Brain microvascular endothelial cell (primary cell): ENCODE measurements around the gene PLAAT3.
"Not testable (repeated sequence)": the region's sequence is repeated elsewhere in the genome, so short reads cannot be mapped to it uniquely, and the experiment has no call there.

Experiments used
- DNase-seq: peaks from one replicate; pipeline ENCODE4 v3.0.0-alpha.2; 2020
- H3K27ac ChIP-seq: fragments of 250-450 bp; sonication (Bioruptor Pico); 2 replicates; pipeline ENCODE4 v1.5.1; 2020; ENCODE audit warnings: mild to moderate bottlenecking, moderate library complexity
- H3K27me3 ChIP-seq: fragments of 250-450 bp; sonication (Bioruptor Pico); replicated peaks from 2 replicates; pipeline ENCODE4 v1.5.1; 2020; ENCODE audit warnings: mild to moderate bottlenecking
- H3K36me3 ChIP-seq: fragments of 250-450 bp; sonication (Bioruptor Pico); replicated peaks from 2 replicates; pipeline ENCODE4 v1.5.1; 2020; ENCODE audit warnings: mild to moderate bottlenecking
- H3K4me3 ChIP-seq: 2 replicates; pipeline ENCODE4 v1.5.1; 2011; ENCODE audit warnings: low read depth, mild to moderate bottlenecking, control low read depth, low read length, moderate library complexity
- CTCF ChIP-seq: IDR thresholded peaks from 2 replicates; pipeline ENCODE4 v1.5.1; 2011; ENCODE audit warnings: low read depth, mild to moderate bottlenecking, moderate library complexity, low read length, control low read depth, inconsistent platforms; ENCODE audit errors: missing control alignments
- in situ Hi-C: cut with HindIII; loops from 2 replicates; pipeline ENCODE4 v1.10.0; 2017; ENCODE audit warnings: low sequenced_read_pairs, low pct_ligation_motif_present

Gene PLAAT3

DNA sequence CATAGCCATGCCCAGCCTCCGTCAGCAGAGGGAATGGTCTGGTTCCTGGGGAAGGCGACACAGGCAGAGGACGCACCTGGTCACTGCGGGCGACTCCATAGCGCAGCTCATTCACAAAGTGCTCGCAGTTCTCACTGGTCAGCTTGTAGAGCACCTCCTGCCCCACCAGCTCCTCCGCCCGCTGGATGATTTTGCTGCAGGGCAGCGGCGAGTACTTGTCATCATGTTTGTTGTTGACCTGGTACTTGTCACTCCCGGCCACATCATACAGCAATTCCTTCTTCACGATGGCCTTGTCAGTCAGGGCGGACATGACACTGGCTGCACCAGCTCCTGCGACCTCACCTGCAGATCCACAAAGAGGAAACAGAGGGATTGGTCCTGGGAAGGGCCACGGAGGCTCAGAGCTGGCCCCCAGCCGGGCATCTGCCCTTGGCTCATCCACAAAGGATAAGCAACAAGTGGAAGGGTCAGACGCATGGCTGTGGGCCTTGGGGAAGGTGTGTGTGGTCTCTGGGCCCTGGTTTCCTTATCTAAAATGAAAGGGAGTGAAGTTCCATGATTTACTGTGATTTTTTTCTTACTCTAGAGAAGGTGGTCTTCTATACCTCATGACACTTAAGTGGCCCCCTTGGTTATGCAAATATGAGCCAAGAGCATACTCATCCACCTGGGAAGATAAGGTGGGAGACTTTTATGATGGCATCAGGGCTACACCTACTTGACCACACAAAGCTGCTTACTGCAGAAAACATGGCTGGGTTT is 24.0 kb downstream of the PLAAT3 start:
- no peak for DNase-seq
- in situ Hi-C loops = no loop called here
- TF ChIP-seq CTCF = no peak
- no peaks in the 10 kb centered on the region for H3K27me3 ChIP-seq
- H3K27ac ChIP-seq = no peak overlapping the region
- H3K4me3 ChIP-seq = no peak overlapping the region
- no peaks in the 10 kb centered on the region for H3K36me3 ChIP-seq

- Histone ChIP-seq H3K27ac (no peak overlapping the region), H3K4me3 (no peak overlapping the region), H3K36me3 (no peaks in the 10 kb centered on the region), H3K27me3 (no peaks in the 10 kb centered on the region)
- TF ChIP-seq CTCF = no peak
- DNase-seq = no peak
- in situ Hi-C loops = no loop called here
Observed at GRCh38 chr11:63589000-63589399, 25.2 kb downstream of the PLAAT3 start.

- in situ Hi-C loops = no loop called here
- no peaks in the 10 kb centered on the region for H3K36me3 ChIP-seq
- TF ChIP-seq CTCF = no peak
- no peak overlapping the region for H3K27ac ChIP-seq
- no peak for DNase-seq
- no peaks in the 10 kb centered on the region for H3K27me3 ChIP-seq
- H3K4me3 ChIP-seq = no peak overlapping the region
Observed at GRCh38 chr11:63586451-63587166, 27.6 kb downstream of the PLAAT3 start.

DNA sequence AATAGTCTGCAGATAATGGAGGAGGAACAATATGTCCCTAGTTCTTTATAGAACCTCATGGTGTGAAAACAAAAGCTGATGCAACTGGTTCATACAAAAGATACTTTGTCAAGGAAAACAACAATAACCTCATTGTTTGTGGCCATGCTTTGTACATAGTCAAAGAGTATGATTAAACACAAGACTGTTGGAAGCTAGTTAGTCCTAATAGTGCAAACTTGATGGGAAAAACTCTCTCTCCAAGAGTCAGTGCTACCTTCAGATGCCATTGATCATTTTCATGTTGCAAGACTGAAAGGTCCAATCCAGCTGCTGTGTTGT is 30.9 kb downstream of the PLAAT3 start:
- TF ChIP-seq CTCF = no peak

GRCh38 chr11:63581224-63581623 is 33.0 kb downstream of the PLAAT3 start:
- H3K4me3 ChIP-seq, H3K27me3 ChIP-seq, DNase-seq, in situ Hi-C loops, H3K36me3 ChIP-seq, H3K27ac ChIP-seq: not testable (repeated sequence)

More for the DNA sequence above, 30.9 kb downstream of the PLAAT3 start:
- in situ Hi-C loops = no loop called here
- Histone ChIP-seq H3K4me3 (no peak overlapping the region), H3K36me3 (no peaks in the 10 kb centered on the region), H3K27me3 (no peaks in the 10 kb centered on the region), H3K27ac (no peak overlapping the region)
- DNase-seq = no peak

GRCh38 chr11:63578882-63579281 is 35.4 kb downstream of the PLAAT3 start:
- H3K27ac ChIP-seq, DNase-seq, in situ Hi-C loops, H3K4me3 ChIP-seq, H3K27me3 ChIP-seq, H3K36me3 ChIP-seq: not testable (repeated sequence)
